Common myeloid progenitor, CD34-positive (primary cell): ENCODE data around the gene NEDD4L.

Experiments used
- CTCF ChIA-PET: fragments of 350-600 bp; sonication (Branson Sonifier 250); formaldehyde crosslinking; loops from one replicate; lab custom pipeline; 2021; ENCODE audit warnings: antibody characterized with exemption; lab: Charles Lee
- POLR2A ChIA-PET: fragments of 350-600 bp; sonication (Branson Sonifier 250); formaldehyde crosslinking; loops from one replicate; lab custom pipeline; 2021; ENCODE audit warnings: antibody characterized with exemption; lab: Charles Lee
- DNase-seq, 3 donors: peaks; one replicate each; pipeline versions ENCODE4 v3.0.0 to v3.0.0-alpha.2; 2013
- H3K27ac ChIP-seq, 2 experiments: 1 replicate in 1 of 2; 2 replicates in 1 of 2; pipeline ENCODE4 v1.7.0; 2013; ENCODE audit warnings: inconsistent platforms in 2 of 2, low read length in 2 of 2, mild to moderate bottlenecking in 2 of 2, low read depth in 1 of 2, moderate library complexity in 1 of 2; ENCODE audit not compliant: severe bottlenecking in 2 of 2, insufficient read depth in 1 of 2, poor library complexity in 1 of 2
- H3K27me3 ChIP-seq, 5 experiments: replicated peaks in 2 of 5; 1 replicate in 3 of 5; 2 replicates in 2 of 5; pipeline versions ENCODE4 v1.6.1 to v1.7.0; 2013; ENCODE audit warnings: low read length in 4 of 5, mild to moderate bottlenecking in 2 of 5, moderate library complexity in 2 of 5, inconsistent platforms in 1 of 5; ENCODE audit not compliant: insufficient read depth in 5 of 5, control insufficient read depth in 4 of 5
- H3K36me3 ChIP-seq, 4 experiments: 1 replicate in 2 of 4; 2 replicates in 2 of 4; pipeline versions ENCODE4 v1.6.1 to v1.7.0; 2013; ENCODE audit warnings: low read length in 3 of 4, control low read depth in 1 of 4, mild to moderate bottlenecking in 1 of 4; ENCODE audit not compliant: control insufficient read depth in 4 of 4, insufficient read depth in 4 of 4
- H3K4me1 ChIP-seq, 4 experiments: 1 replicate in 3 of 4; 2 replicates in 1 of 4; pipeline versions ENCODE4 v1.6.1 to v1.7.1; 2013; ENCODE audit warnings: low read length in 3 of 4, mild to moderate bottlenecking in 3 of 4, control low read depth in 1 of 4, inconsistent platforms in 1 of 4, moderate library complexity in 1 of 4; ENCODE audit not compliant: control insufficient read depth in 4 of 4, insufficient read depth in 4 of 4; ENCODE audit errors: control extremely low read depth in 1 of 4
- H3K4me3 ChIP-seq, 7 experiments: 1 replicate in 4 of 7; 2 replicates in 3 of 7; pipeline versions ENCODE4 v1.5.1 to v1.7.0; 2013; ENCODE audit warnings: mild to moderate bottlenecking in 7 of 7, low read length in 6 of 7, moderate library complexity in 6 of 7, inconsistent platforms in 2 of 7, low read depth in 2 of 7, control low read depth in 1 of 7; ENCODE audit not compliant: insufficient read depth in 4 of 7, control insufficient read depth in 1 of 7; ENCODE audit errors: extremely low read depth in 1 of 7
- H3K9me3 ChIP-seq, 5 experiments: 1 replicate in 4 of 5; 2 replicates in 1 of 5; pipeline versions ENCODE4 v1.6.1 to v1.7.1; 2013; ENCODE audit warnings: low read length in 4 of 5, mild to moderate bottlenecking in 2 of 5, inconsistent platforms in 1 of 5, low read depth in 1 of 5, moderate library complexity in 1 of 5; ENCODE audit not compliant: control insufficient read depth in 4 of 5, insufficient read depth in 2 of 5; ENCODE audit errors: control extremely low read depth in 1 of 5
- WGBS: methylation state at CpG from one replicate; pipeline ENCODE4 v1.1.5; 2013; ENCODE audit not compliant: insufficient coverage; 5-methylcytosine and 5-hydroxymethylcytosine counted together

Gene NEDD4L

GRCh38 chr18:58177896-58178470 lies 134.0 kb downstream of the NEDD4L start:
- DNase-seq: no peak
- ChIA-PET POLR2A (no interaction called here), CTCF (interaction anchor here (1.1 to 2.4 kb wide), 3 partner anchors 14 to 296 kb away, joined by 3 to 9 read pairs (median 3); no protein-coding TSS in a partner anchor)
- no peaks in the 10 kb centered on the region for H3K4me1 ChIP-seq
- H3K4me3 ChIP-seq: no peak overlapping the region
- no peaks in the 10 kb centered on the region for H3K27me3 ChIP-seq
- no peak overlapping the region for H3K27ac ChIP-seq
- no CpG with 5 or more reads among the region's 4 CpGs for WGBS
- H3K9me3 ChIP-seq: no peaks in the 10 kb centered on the region
- no peaks in the 10 kb centered on the region for H3K36me3 ChIP-seq

GRCh38 chr18:58178511-58178910 lies 134.5 kb downstream of the NEDD4L start:
- DNase-seq: no peak
- Histone ChIP-seq H3K4me3 (no peak overlapping the region), H3K9me3 (no peaks in the 10 kb centered on the region), H3K4me1 (no peaks in the 10 kb centered on the region), H3K27ac (no peak overlapping the region), H3K36me3 (no peaks in the 10 kb centered on the region), H3K27me3 (no peaks in the 10 kb centered on the region)
- ChIA-PET POLR2A (no interaction called here), CTCF (interaction anchor here (1.2 to 2.4 kb wide), 2 partner anchors 17 to 297 kb away, joined by 3 to 9 read pairs; no protein-coding TSS in a partner anchor)
- 93% methylated on average over 3 of the region's 8 CpGs for WGBS

DNA sequence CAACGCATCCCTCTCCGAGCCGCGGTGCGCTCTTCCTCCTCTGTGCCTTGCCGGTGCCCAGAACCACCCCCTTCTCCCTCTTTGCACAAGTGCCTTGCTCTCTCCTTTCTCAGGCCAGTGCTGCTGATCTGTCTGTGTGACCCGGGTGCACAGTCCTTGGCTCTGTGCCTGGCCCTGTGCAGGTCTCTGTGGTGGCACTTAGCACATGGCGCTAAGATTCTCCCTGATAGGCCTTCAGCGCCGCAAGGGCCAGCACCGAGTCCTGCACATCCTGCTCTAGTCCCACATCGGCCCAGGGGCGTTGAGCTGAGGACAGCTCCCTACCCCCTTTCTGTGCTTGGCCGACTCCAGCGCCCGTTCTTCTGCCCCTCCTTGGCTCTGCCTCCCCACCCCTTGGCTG lies 136.1 kb downstream of the NEDD4L start:
- no peaks in the 10 kb centered on the region for H3K36me3 ChIP-seq
- H3K4me1 ChIP-seq: no peaks in the 10 kb centered on the region
- H3K4me3 ChIP-seq: no peak overlapping the region
- no peak overlapping the region for H3K27ac ChIP-seq
- DNase-seq: no peak
- H3K9me3 ChIP-seq: no peaks in the 10 kb centered on the region
- ChIA-PET POLR2A (no interaction called here), CTCF (interaction anchor here (2.1 to 5.5 kb wide), 4 partner anchors 9 to 298 kb away, joined by 8 to 33 read pairs (median 9); partner anchors contain the start of gene NEDD4L)
- no peaks in the 10 kb centered on the region for H3K27me3 ChIP-seq
- WGBS: 90% methylated on average over 12 of the region's 16 CpGs

- H3K9me3 ChIP-seq: no peaks in the 10 kb centered on the region
- 11% methylated on average over 1 of the region's 5 CpGs for WGBS
- H3K4me3 ChIP-seq: no peak overlapping the region
- ChIA-PET POLR2A (no interaction called here), CTCF (interaction anchor here (0.6 to 5.5 kb wide), 19 partner anchors 8 to 299 kb away, joined by 3 to 33 read pairs (median 4); partner anchors contain the start of gene NEDD4L)
- DNase-seq: peak; percentile 50 to 73 (median 62)
- H3K36me3 ChIP-seq: no peaks in the 10 kb centered on the region
- H3K4me1 ChIP-seq: no peaks in the 10 kb centered on the region
- H3K27me3 ChIP-seq: no peaks in the 10 kb centered on the region
- H3K27ac ChIP-seq: no peak overlapping the region
These were observed 136.8 kb downstream of the NEDD4L start for GRCh38 chr18:58180738-58181353.

- WGBS: no CpG with 5 or more reads among the region's 2 CpGs
- Histone ChIP-seq H3K4me1 (no peaks in the 10 kb centered on the region), H3K36me3 (no peaks in the 10 kb centered on the region), H3K9me3 (no peaks in the 10 kb centered on the region), H3K27me3 (no peaks in the 10 kb centered on the region), H3K27ac (no peak overlapping the region), H3K4me3 (no peak overlapping the region)
- CTCF ChIA-PET: interaction anchor here (0.6 to 5.5 kb wide), 17 partner anchors 7 to 1480 kb away, joined by 3 to 33 read pairs (median 4); partner anchors contain the start of gene NEDD4L
- no peak for DNase-seq
- POLR2A ChIA-PET: no interaction called here
These were observed 138.0 kb downstream of the NEDD4L start for GRCh38 chr18:58181988-58182387.

DNA sequence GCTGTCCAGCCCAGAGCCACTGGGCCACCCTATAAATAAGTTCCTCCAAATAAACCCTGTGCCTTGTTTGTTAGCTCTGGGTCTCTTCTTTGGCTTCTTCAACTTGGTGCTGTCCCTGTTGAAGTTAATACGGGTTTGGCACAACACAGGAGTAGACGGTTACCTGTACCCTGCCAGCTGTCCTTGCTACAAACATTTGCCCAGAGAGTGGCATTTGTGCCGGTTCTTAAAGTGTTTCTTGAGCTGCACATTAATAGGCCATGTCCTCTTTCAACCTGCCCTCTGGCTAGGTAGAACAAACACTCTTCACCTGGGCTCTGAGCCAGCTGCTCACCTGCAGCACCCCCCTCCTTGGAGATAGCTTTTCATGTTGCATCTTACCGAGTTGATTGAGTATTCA lies 139.2 kb downstream of the NEDD4L start:
- Histone ChIP-seq H3K27me3 (no peaks in the 10 kb centered on the region), H3K36me3 (no peaks in the 10 kb centered on the region), H3K27ac (no peak overlapping the region), H3K9me3 (no peaks in the 10 kb centered on the region), H3K4me3 (no peak overlapping the region), H3K4me1 (no peaks in the 10 kb centered on the region)
- no peak for DNase-seq
- WGBS: 96% methylated on average over 4 of the region's 4 CpGs
- CTCF ChIA-PET: interaction anchor here (1.6 to 5.5 kb wide), 2 partner anchors 10 kb away, joined by 4 to 33 read pairs; no protein-coding TSS in a partner anchor
- POLR2A ChIA-PET: interaction anchor here (0.6 kb wide), 1 partner anchor 380 kb away, joined by 3 read pairs; the partner anchor contains the start of gene ATP8B1
